Measurements from ENCODE around the gene MYL4. TPM values are rescaled to one million over a fixed set of nuclear protein-coding genes. Genes with fewer than 3 reads are reported as not detected.
"Not testable (repeated sequence)": the region's sequence is repeated elsewhere in the genome, so short reads cannot be mapped to it uniquely, and the experiment has no call there.

Gene MYL4
- total RNA-seq, 1 donor from 2014 or later, result 2.2 TPM

DNA sequence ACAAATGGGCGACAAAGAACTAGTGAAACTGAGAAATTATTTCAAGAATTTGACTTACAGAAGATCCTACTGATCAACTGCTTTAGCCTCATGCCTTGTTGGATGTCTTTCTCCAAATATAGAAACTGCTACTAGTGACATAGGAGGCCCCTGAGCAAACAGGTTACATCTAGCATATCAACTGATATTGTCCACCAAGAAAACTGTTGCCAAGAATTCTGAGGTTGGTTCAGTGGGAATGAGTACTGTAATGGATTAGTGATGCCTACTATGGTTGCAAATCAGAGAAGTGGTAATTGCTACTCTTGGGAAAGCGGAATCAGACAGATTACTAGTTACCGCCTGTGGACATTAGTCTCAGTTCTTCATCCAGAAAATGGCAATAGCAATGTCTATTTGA lies 30.0 kb upstream of the MYL4 start:
- no peak for DNase-seq (ENCODE audit: low spot score)
- H3K27me3 Mint-ChIP-seq (ENCODE audit: unreplicated experiment), result peaks cover 3% of the 10 kb centered on the region
- H3K27ac Mint-ChIP-seq (ENCODE audit: unreplicated experiment), result no peak overlapping the region
- peaks cover 18% of the 10 kb centered on the region for H3K4me1 Mint-ChIP-seq (ENCODE audit: unreplicated experiment)
- no peaks in the 10 kb centered on the region for H3K9me3 Mint-ChIP-seq (ENCODE audit: unreplicated experiment)
- H3K36me3 Mint-ChIP-seq (ENCODE audit: low read depth, unreplicated experiment), result peaks cover 28% of the 10 kb centered on the region
- no peak for TF ChIP-seq CTCF (IDR thresholded peaks at IDR 0.05; ENCODE audit: unreplicated experiment)
- no peak overlapping the region for H3K4me3 Mint-ChIP-seq (ENCODE audit: unreplicated experiment)

GRCh38 chr17:47180337-47180736 lies 28.8 kb upstream of the MYL4 start:
- Mint-ChIP-seq H3K4me3 (ENCODE audit: unreplicated experiment) (no peak overlapping the region), H3K36me3 (ENCODE audit: low read depth, unreplicated experiment) (peaks cover 21% of the 10 kb centered on the region), H3K27me3 (ENCODE audit: unreplicated experiment) (no peaks in the 10 kb centered on the region), H3K27ac (ENCODE audit: unreplicated experiment) (no peak overlapping the region), H3K4me1 (ENCODE audit: unreplicated experiment) (peaks cover 14% of the 10 kb centered on the region), H3K9me3 (ENCODE audit: unreplicated experiment) (no peaks in the 10 kb centered on the region)
- no peak for TF ChIP-seq CTCF (IDR thresholded peaks at IDR 0.05; ENCODE audit: unreplicated experiment)
- DNase-seq (ENCODE audit: low spot score), result no peak

GRCh38 chr17:47180988-47181387 lies 28.2 kb upstream of the MYL4 start:
- H3K27ac Mint-ChIP-seq (ENCODE audit: unreplicated experiment); H3K4me3 Mint-ChIP-seq (ENCODE audit: unreplicated experiment); DNase-seq (ENCODE audit: low spot score); H3K27me3 Mint-ChIP-seq (ENCODE audit: unreplicated experiment); H3K9me3 Mint-ChIP-seq (ENCODE audit: unreplicated experiment): not testable (repeated sequence)
- Mint-ChIP-seq H3K36me3 (ENCODE audit: low read depth, unreplicated experiment) (peaks cover 17% of the 10 kb centered on the region), H3K4me1 (ENCODE audit: unreplicated experiment) (peaks cover 14% of the 10 kb centered on the region)

GRCh38 chr17:47184681-47185080 lies 24.5 kb upstream of the MYL4 start:
- TF ChIP-seq CTCF (IDR thresholded peaks at IDR 0.05; ENCODE audit: unreplicated experiment), result no peak
- Mint-ChIP-seq H3K4me1 (ENCODE audit: unreplicated experiment) (peaks cover 22% of the 10 kb centered on the region), H3K27me3 (ENCODE audit: unreplicated experiment) (peaks cover 2% of the 10 kb centered on the region), H3K4me3 (ENCODE audit: unreplicated experiment) (no peak overlapping the region), H3K36me3 (ENCODE audit: low read depth, unreplicated experiment) (peaks cover 5% of the 10 kb centered on the region), H3K27ac (ENCODE audit: unreplicated experiment) (no peak overlapping the region), H3K9me3 (ENCODE audit: unreplicated experiment) (no peaks in the 10 kb centered on the region)
- no peak for DNase-seq (ENCODE audit: low spot score)

GRCh38 chr17:47188271-47188875 lies 20.8 kb upstream of the MYL4 start:
- Mint-ChIP-seq H3K9me3 (ENCODE audit: unreplicated experiment) (no peaks in the 10 kb centered on the region), H3K36me3 (ENCODE audit: low read depth, unreplicated experiment) (no peaks in the 10 kb centered on the region), H3K4me3 (ENCODE audit: unreplicated experiment) (peak overlapping the region; percentile 99), H3K4me1 (ENCODE audit: unreplicated experiment) (peaks cover 15% of the 10 kb centered on the region), H3K27me3 (ENCODE audit: unreplicated experiment) (peaks cover 2% of the 10 kb centered on the region), H3K27ac (ENCODE audit: unreplicated experiment) (peak overlapping the region; percentile 100)
- no peak for TF ChIP-seq CTCF (IDR thresholded peaks at IDR 0.05; ENCODE audit: unreplicated experiment)
- no peak for DNase-seq (ENCODE audit: low spot score)
